Hepatocyte (in vitro differentiated cells): ENCODE data around the gene MLH3.

Experiments used
- CTCF ChIP-seq: fragments of 200-600 bp; sonication (generic); IDR thresholded peaks from 2 replicates; pipeline ENCODE4 v1.5.1; 2016; ENCODE audit warnings: antibody characterized with exemption, mild to moderate bottlenecking; ENCODE audit not compliant: poor library complexity
- EZH2 ChIP-seq: fragments of 200-600 bp; sonication (generic); IDR thresholded peaks from 2 replicates; pipeline ENCODE4 v1.6.1; 2016; ENCODE audit warnings: antibody characterized with exemption, mild to moderate bottlenecking, borderline replicate concordance

DNA sequence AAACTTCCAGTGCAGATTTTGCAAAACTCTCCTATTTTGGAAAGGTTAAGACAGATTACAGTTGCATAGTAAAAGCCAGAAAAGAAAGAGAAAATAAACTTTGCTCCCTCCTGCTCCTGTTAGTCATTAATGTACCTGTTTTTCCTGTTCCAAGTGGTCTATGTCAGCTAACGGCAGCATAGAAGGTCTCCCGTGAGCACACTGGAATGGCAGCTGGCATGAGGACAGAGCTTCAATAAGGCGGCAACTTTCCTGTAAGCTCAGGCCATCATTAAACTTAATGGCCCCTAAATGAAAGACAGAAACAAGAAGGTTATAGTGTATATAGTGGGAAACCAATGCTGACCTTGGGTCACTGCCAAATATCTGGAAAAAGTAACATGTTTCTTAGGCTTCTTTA lies 32.6 kb downstream of the MLH3 start:
- TF ChIP-seq EZH2: no peak
- TF ChIP-seq CTCF: no peak
